HepG2 (cell line): ENCODE data around the gene OSGIN1. TPM values are rescaled to one million over a fixed set of nuclear protein-coding genes. Genes with fewer than 3 reads are reported as not detected.

ENCODE experiments used
- AGO1 ChIP-seq: fragments of 200-400 bp; formaldehyde crosslinking; IDR thresholded peaks from 2 replicates; pipeline ENCODE4 v1.6.1; 2017; ENCODE audit warnings: mild to moderate bottlenecking, low read depth, low read length, moderate library complexity; ENCODE audit not compliant: poor library complexity, severe bottlenecking
- FOXA3 ChIP-seq: IDR thresholded peaks from 2 replicates; pipeline ENCODE4 v1.6.1; 2016; ENCODE audit warnings: missing genetic modification reagents, missing compliant biosample characterization
- HBP1 ChIP-seq: IDR thresholded peaks from 2 replicates; pipeline ENCODE4 v1.6.1; 2016; ENCODE audit warnings: low read depth, control low read depth
- HMG20A ChIP-seq: IDR thresholded peaks from 2 replicates; pipeline ENCODE4 v1.6.1; 2016; ENCODE audit warnings: borderline replicate concordance
- KAT8 ChIP-seq: IDR thresholded peaks from 2 replicates; pipeline ENCODE4 v1.6.1; 2016; ENCODE audit warnings: missing genetic modification reagents, missing compliant biosample characterization
- KLF9 ChIP-seq: IDR thresholded peaks from 2 replicates; pipeline ENCODE4 v1.6.1; 2016; ENCODE audit warnings: low read depth
- MAFF ChIP-seq: IDR thresholded peaks from 2 replicates; pipeline ENCODE4 v1.6.1; 2011; ENCODE audit warnings: low read depth, low read length, improper control_type of control experiment
- MEIS2 ChIP-seq: sonication (generic); formaldehyde crosslinking; IDR thresholded peaks from 2 replicates; pipeline ENCODE4 v1.9.0; 2021; ENCODE audit warnings: mild to moderate bottlenecking, missing genetic modification reagents
- MTA3 ChIP-seq: sonication (generic); formaldehyde crosslinking; IDR thresholded peaks from 2 replicates; pipeline ENCODE4 v1.4.0; 2020; ENCODE audit warnings: missing genetic modification reagents
- POLR2AphosphoS2 ChIP-seq: IDR thresholded peaks from 2 replicates; pipeline ENCODE4 v1.6.1; 2011; ENCODE audit warnings: low read depth, low read length, improper control_type of control experiment
- PRMT3 ChIP-seq: sonication (generic); formaldehyde crosslinking; IDR thresholded peaks from 2 replicates; pipeline ENCODE4 v1.8.1; 2022; ENCODE audit warnings: low read depth, mild to moderate bottlenecking, moderate library complexity, missing genetic modification reagents, borderline replicate concordance
- REXO4 ChIP-seq: sonication (generic); formaldehyde crosslinking; IDR thresholded peaks from 2 replicates; pipeline ENCODE4 v1.8.0; 2022; ENCODE audit warnings: missing genetic modification reagents, mild to moderate bottlenecking, borderline replicate concordance
- RFXANK ChIP-seq: IDR thresholded peaks from 2 replicates; pipeline ENCODE4 v1.6.1; 2016
- SIN3A ChIP-seq: IDR thresholded peaks from 2 replicates; pipeline ENCODE4 v1.6.1; 2011; ENCODE audit warnings: low read depth, mild to moderate bottlenecking, control low read depth, low read length, borderline replicate concordance
- SRSF4 ChIP-seq: fragments of 200-400 bp; formaldehyde crosslinking; IDR thresholded peaks from one replicate; pipeline ENCODE4 v1.6.1; 2018; ENCODE audit warnings: mild to moderate bottlenecking, low read depth, low read length, moderate library complexity; ENCODE audit not compliant: poor library complexity, severe bottlenecking
- ZEB1 ChIP-seq: IDR thresholded peaks from 2 replicates; pipeline ENCODE4 v1.6.1; 2012; ENCODE audit warnings: mild to moderate bottlenecking, low read depth, inconsistent platforms; ENCODE audit not compliant: insufficient replicate concordance
- ZNF343 ChIP-seq: sonication (generic); formaldehyde crosslinking; IDR thresholded peaks from 2 replicates; pipeline ENCODE4 v1.4.0; 2020; ENCODE audit warnings: mild to moderate bottlenecking, missing genetic modification reagents
- ZNF44 ChIP-seq: sonication (generic); formaldehyde crosslinking; IDR thresholded peaks from 2 replicates; pipeline ENCODE4 v1.5.1; 2020; ENCODE audit warnings: mild to moderate bottlenecking, missing genetic modification reagents
- ZNF562 ChIP-seq: sonication (generic); formaldehyde crosslinking; IDR thresholded peaks from 2 replicates; pipeline ENCODE4 v1.8.0; 2022; ENCODE audit warnings: missing genetic modification reagents, borderline replicate concordance
- ZNF740 ChIP-seq: sonication (generic); formaldehyde crosslinking; IDR thresholded peaks from 2 replicates; pipeline ENCODE4 v1.4.0; 2020; ENCODE audit warnings: missing genetic modification reagents
- ZNF772 ChIP-seq: sonication (generic); formaldehyde crosslinking; IDR thresholded peaks from 2 replicates; pipeline ENCODE4 v1.5.0; 2020; ENCODE audit warnings: mild to moderate bottlenecking, missing genetic modification reagents
- polyA plus RNA-seq, 8 experiments: library from polyadenylated mRNA; depleted of rRNA in 3 of 8; stranded (reverse) in 7 of 8; unstranded in 1 of 8; fragments of >200 nt; fragmentation: Illumina TruSeq in 4 of 8; extraction: Trizol in 4 of 8; gene quantifications; 2 replicates each; pipeline versions ENCODE4 v1.2.1 to v1.2.3, GENCODE V29; 2011 to 2016; ENCODE audit warnings: low read depth in 4 of 8, missing spikeins in 1 of 8, mixed read lengths in 1 of 8; ENCODE audit not compliant: insufficient read depth in 1 of 8
- total RNA-seq, 5 experiments: library from RNA; depleted of rRNA; stranded (reverse); fragments of >200 nt; fragmentation: Illumina TruSeq; extraction: Trizol; gene quantifications; 2 replicates each; pipeline ENCODE4 v1.2.3, GENCODE V29; 2016; ENCODE audit warnings: low read depth in 1 of 5
- TF ChIP-seq, protein P1 (sequence below): sonication (generic); formaldehyde crosslinking; IDR thresholded peaks from 2 replicates; pipeline ENCODE4 v1.5.1; 2020; ENCODE audit warnings: mild to moderate bottlenecking, missing genetic modification reagents
- TF ChIP-seq, protein P2 (sequence below): sonication (generic); formaldehyde crosslinking; IDR thresholded peaks from 2 replicates; pipeline ENCODE4 v1.4.0; 2020; ENCODE audit warnings: missing genetic modification reagents
- TF ChIP-seq, protein P3 (sequence below): IDR thresholded peaks from 2 replicates; pipeline ENCODE4 v1.6.1; 2018; ENCODE audit warnings: missing genetic modification reagents, mild to moderate bottlenecking, missing compliant biosample characterization

The OSGIN1 gene
- total and polyA plus RNA-seq, 2 of the 13 experiments (the other 11 are each of a cell fraction or from before 2014, with no cell fraction given): 20.5 to 27.1 TPM

GRCh38 chr16:83956336-83957289 is 3.6 kb downstream of the OSGIN1 start (continued):
- no peak for TF ChIP-seq SRSF4
- TF ChIP-seq, protein P1, sequence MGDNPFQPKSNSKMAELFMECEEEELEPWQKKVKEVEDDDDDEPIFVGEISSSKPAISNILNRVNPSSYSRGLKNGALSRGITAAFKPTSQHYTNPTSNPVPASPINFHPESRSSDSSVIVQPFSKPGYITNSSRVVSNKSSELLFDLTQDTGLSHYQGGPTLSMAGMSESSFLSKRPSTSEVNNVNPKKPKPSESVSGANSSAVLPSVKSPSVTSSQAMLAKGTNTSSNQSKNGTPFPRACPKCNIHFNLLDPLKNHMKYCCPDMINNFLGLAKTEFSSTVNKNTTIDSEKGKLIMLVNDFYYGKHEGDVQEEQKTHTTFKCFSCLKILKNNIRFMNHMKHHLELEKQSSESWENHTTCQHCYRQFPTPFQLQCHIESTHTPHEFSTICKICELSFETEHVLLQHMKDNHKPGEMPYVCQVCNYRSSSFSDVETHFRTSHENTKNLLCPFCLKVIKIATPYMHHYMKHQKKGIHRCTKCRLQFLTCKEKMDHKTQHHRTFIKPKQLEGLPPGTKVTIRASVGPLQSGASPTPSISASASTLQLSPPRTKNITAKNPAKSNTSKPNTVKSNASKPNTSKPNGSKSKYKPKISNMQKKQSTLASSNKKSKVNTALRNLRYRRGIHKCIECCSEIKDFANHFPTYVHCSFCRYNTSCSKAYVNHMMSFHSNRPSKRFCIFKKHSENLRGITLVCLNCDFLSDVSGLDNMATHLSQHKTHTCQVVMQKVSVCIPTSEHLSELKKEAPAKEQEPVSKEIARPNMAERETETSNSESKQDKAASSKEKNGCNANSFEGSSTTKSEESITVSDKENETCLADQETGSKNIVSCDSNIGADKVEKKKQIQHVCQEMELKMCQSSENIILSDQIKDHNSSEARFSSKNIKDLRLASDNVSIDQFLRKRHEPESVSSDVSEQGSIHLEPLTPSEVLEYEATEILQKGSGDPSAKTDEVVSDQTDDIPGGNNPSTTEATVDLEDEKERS (CRISPR knock-in tag): no peak
- TF ChIP-seq HBP1 (CRISPR knock-in tag): no peak
- TF ChIP-seq ZNF562 (CRISPR knock-in tag): no peak
- no peak for TF ChIP-seq MEIS2 (CRISPR knock-in tag)
- TF ChIP-seq AGO1: no peak
- no peak for TF ChIP-seq KAT8 (CRISPR knock-in tag)
- no peak for TF ChIP-seq ZNF44 (CRISPR knock-in tag)
- TF ChIP-seq SIN3A: no peak
- TF ChIP-seq PRMT3: no peak
- TF ChIP-seq ZEB1: no peak
- TF ChIP-seq, protein P2, sequence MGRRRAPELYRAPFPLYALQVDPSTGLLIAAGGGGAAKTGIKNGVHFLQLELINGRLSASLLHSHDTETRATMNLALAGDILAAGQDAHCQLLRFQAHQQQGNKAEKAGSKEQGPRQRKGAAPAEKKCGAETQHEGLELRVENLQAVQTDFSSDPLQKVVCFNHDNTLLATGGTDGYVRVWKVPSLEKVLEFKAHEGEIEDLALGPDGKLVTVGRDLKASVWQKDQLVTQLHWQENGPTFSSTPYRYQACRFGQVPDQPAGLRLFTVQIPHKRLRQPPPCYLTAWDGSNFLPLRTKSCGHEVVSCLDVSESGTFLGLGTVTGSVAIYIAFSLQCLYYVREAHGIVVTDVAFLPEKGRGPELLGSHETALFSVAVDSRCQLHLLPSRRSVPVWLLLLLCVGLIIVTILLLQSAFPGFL (CRISPR knock-in tag): no peak
- TF ChIP-seq KLF9 (CRISPR knock-in tag): no peak
- TF ChIP-seq POLR2AphosphoS2: no peak
- TF ChIP-seq, protein P3, sequence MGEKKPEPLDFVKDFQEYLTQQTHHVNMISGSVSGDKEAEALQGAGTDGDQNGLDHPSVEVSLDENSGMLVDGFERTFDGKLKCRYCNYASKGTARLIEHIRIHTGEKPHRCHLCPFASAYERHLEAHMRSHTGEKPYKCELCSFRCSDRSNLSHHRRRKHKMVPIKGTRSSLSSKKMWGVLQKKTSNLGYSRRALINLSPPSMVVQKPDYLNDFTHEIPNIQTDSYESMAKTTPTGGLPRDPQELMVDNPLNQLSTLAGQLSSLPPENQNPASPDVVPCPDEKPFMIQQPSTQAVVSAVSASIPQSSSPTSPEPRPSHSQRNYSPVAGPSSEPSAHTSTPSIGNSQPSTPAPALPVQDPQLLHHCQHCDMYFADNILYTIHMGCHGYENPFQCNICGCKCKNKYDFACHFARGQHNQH (CRISPR knock-in tag): no peak; the same call in 1 of the 2 replicates
- no peak for TF ChIP-seq MTA3 (CRISPR knock-in tag)
- TF ChIP-seq ZNF740 (CRISPR knock-in tag): no peak
- no peak for TF ChIP-seq HMG20A
- no peak for TF ChIP-seq REXO4
- no peak for TF ChIP-seq ZNF772 (CRISPR knock-in tag)
- TF ChIP-seq RFXANK: no peak
- TF ChIP-seq MAFF: no peak
- TF ChIP-seq FOXA3 (CRISPR knock-in tag): no peak
- no peak for TF ChIP-seq ZNF343 (CRISPR knock-in tag)
